GM19395 (cell line): Measurements from ENCODE around the gene DOC2A.
"Not testable (repeated sequence)": the region's sequence is repeated elsewhere in the genome, so short reads cannot be mapped to it uniquely, and the experiment has no call there.

Experiments used
- ATAC-seq: cut with Tn5 transposase; IDR thresholded peaks from one replicate; pipeline ENCODE4 v1.9.1; 2021; ENCODE audit warnings: mild to moderate bottlenecking, moderate library complexity; ENCODE audit not compliant: unreplicated experiment

Gene DOC2A

GRCh38 chr16:30027588-30028437 lies 17.0 kb upstream of the DOC2A start:
- ATAC-seq = no peak

- no peak for ATAC-seq
Observed at GRCh38 chr16:30026449-30026848, 15.6 kb upstream of the DOC2A start.

- ATAC-seq = no peak
Observed at GRCh38 chr16:30025574-30025973, 14.7 kb upstream of the DOC2A start.

GRCh38 chr16:30025156-30025555 lies 14.3 kb upstream of the DOC2A start:
- no peak for ATAC-seq

GRCh38 chr16:30024451-30024850 lies 13.6 kb upstream of the DOC2A start:
- no peak for ATAC-seq

GRCh38 chr16:30023586-30023985 lies 12.8 kb upstream of the DOC2A start:
- no peak for ATAC-seq

GRCh38 chr16:30022887-30023286 lies 12.1 kb upstream of the DOC2A start, which contains the start of gene C16orf92:
Gene C16orf92 (plus strand): TSS chr16:30023198. CDS start chr16:30023341, 143 bp downstream.
- no peak for ATAC-seq

- ATAC-seq = no peak
Observed at GRCh38 chr16:30018731-30019158, 7.9 kb upstream of the DOC2A start.

GRCh38 chr16:30017937-30018336 lies 7.1 kb upstream of the DOC2A start:
- not testable (repeated sequence) for ATAC-seq

GRCh38 chr16:30017277-30017656 lies 6.4 kb upstream of the DOC2A start:
- no peak for ATAC-seq

- ATAC-seq = no peak
Observed at GRCh38 chr16:30016555-30017276, 5.9 kb upstream of the DOC2A start.

GRCh38 chr16:30015450-30015849 lies 4.6 kb upstream of the DOC2A start:
- ATAC-seq = not testable (repeated sequence)

- ATAC-seq = not testable (repeated sequence)
Observed at GRCh38 chr16:30012598-30012997, 1.8 kb upstream of the DOC2A start.

- ATAC-seq = no peak
Observed at GRCh38 chr16:30011714-30012504, 1.1 kb upstream of the DOC2A start.

GRCh38 chr16:30009990-30010843 lies 610 bp downstream of the DOC2A start:
- ATAC-seq = no peak

GRCh38 chr16:30009085-30009862 lies 1.6 kb downstream of the DOC2A start:
- ATAC-seq = no peak

GRCh38 chr16:30007378-30007895 lies 3.4 kb downstream of the DOC2A start:
- ATAC-seq = no peak

- ATAC-seq = no peak
Observed at GRCh38 chr16:30006659-30007377, 4.0 kb downstream of the DOC2A start.

GRCh38 chr16:30006095-30006473 lies 4.7 kb downstream of the DOC2A start:
- ATAC-seq = no peak
